SK-MEL-5 (cell line): ENCODE results near the gene PTPRN. TPM values are rescaled to one million over a fixed set of nuclear protein-coding genes. Genes with fewer than 3 reads are reported as not detected.
"Not testable (repeated sequence)": the region's sequence is repeated elsewhere in the genome, so short reads cannot be mapped to it uniquely, and the experiment has no call there.

ENCODE experiments used
- DNase-seq: peaks from one replicate; pipeline ENCODE4 v3.0.0-alpha.2; 2016; ENCODE audit warnings: low read depth, low spot score
- in situ Hi-C: cut with HindIII; loops from 2 replicates; pipeline ENCODE4 v1.10.0; 2016; ENCODE audit warnings: low sequenced_read_pairs, high pct_unique_total_duplicates, low pct_unique_long_range_greater_than_20kb
- total RNA-seq: library from RNA; depleted of rRNA; stranded (reverse); fragments of >200 nt; shearing (Covaris generic); gene quantifications from 2 replicates; pipeline ENCODE4 v1.2.3, GENCODE V29; 2014

PTPRN gene
- total RNA-seq, 1 experiment from 2014 or later = 1.5 TPM

GRCh38 chr2:219314804-219315468, 5.7 kb upstream of the PTPRN start:
- in situ Hi-C loops = no loop called here
- no peak for DNase-seq

- in situ Hi-C loops, DNase-seq: not testable (repeated sequence)
Observed at GRCh38 chr2:219312683-219313263, 3.6 kb upstream of the PTPRN start.

- in situ Hi-C loops = no loop called here
- peak; percentile 60 for DNase-seq
Observed at GRCh38 chr2:219308142-219309101, 779 bp downstream of the PTPRN start.

- DNase-seq = no peak
- in situ Hi-C loops = no loop called here
Observed at GRCh38 chr2:219306047-219306446, 3.2 kb downstream of the PTPRN start.

GRCh38 chr2:219304223-219304622, 5.0 kb downstream of the PTPRN start:
- in situ Hi-C loops = no loop called here
- DNase-seq = no peak

- in situ Hi-C loops = no loop called here
- no peak for DNase-seq
Observed at GRCh38 chr2:219302412-219302968, 6.7 kb downstream of the PTPRN start.

- DNase-seq = no peak
- in situ Hi-C loops = no loop called here
Observed at GRCh38 chr2:219300022-219300421, 9.2 kb downstream of the PTPRN start.

- no peak for DNase-seq
- in situ Hi-C loops = no loop called here
Observed at GRCh38 chr2:219299372-219299760, 9.8 kb downstream of the PTPRN start.

GRCh38 chr2:219298759-219299371, 10.3 kb downstream of the PTPRN start:
- in situ Hi-C loops = no loop called here
- DNase-seq = peak; percentile 77

- DNase-seq = no peak
- in situ Hi-C loops = no loop called here
Observed at GRCh38 chr2:219297766-219298456, 11.3 kb downstream of the PTPRN start.

- in situ Hi-C loops = no loop called here
- no peak for DNase-seq
Observed at GRCh38 chr2:219296631-219297391, 12.4 kb downstream of the PTPRN start.

GRCh38 chr2:219296142-219296541, 13.1 kb downstream of the PTPRN start:
- in situ Hi-C loops = no loop called here
- DNase-seq = no peak

- DNase-seq = peak; percentile 77
- in situ Hi-C loops = no loop called here
Observed at GRCh38 chr2:219294356-219295351, 14.5 kb downstream of the PTPRN start.

- no peak for DNase-seq
Observed at GRCh38 chr2:219293736-219294231, 15.4 kb downstream of the PTPRN start.

GRCh38 chr2:219292616-219293015, 16.6 kb downstream of the PTPRN start:
- in situ Hi-C loops = no loop called here
- DNase-seq = no peak

More at GRCh38 chr2:219293736-219294231, 15.4 kb downstream of the PTPRN start:
- in situ Hi-C loops = no loop called here
